Neural cell (in vitro differentiated cells): Measurements from ENCODE around the gene ZBP1. TPM values are rescaled to one million over a fixed set of nuclear protein-coding genes. Genes with fewer than 3 reads are reported as not detected.

ENCODE experiments used
- H2AFZ ChIP-seq: fragments of 200-600, 300-800 bp; sonication (generic), shearing (Covaris generic); 2 replicates; pipeline ENCODE4 v1.6.0; 2014; ENCODE audit warnings: low read depth, mild to moderate bottlenecking, antibody characterized with exemption, low read length, moderate library complexity
- H3F3A ChIP-seq: fragments of 200-600 bp; shearing (Covaris generic); 2 replicates; pipeline ENCODE4 v1.6.1; 2016; ENCODE audit warnings: mild to moderate bottlenecking, moderate library complexity, mixed read lengths, antibody characterized with exemption, low read length; ENCODE audit not compliant: insufficient read depth, poor library complexity, severe bottlenecking
- H3K27ac ChIP-seq: fragments of 200-600, 300-800 bp; sonication (generic), shearing (Covaris generic); 2 replicates; pipeline ENCODE4 v1.5.1; 2014; ENCODE audit warnings: mild to moderate bottlenecking, low read length, moderate library complexity
- H3K27me3 ChIP-seq: fragments of 300-800, 200-600 bp; sonication (generic), shearing (Covaris generic); 2 replicates; pipeline ENCODE4 v1.6.0; 2014; ENCODE audit warnings: mild to moderate bottlenecking, low read depth, low read length, moderate library complexity; ENCODE audit not compliant: insufficient read depth
- H3K36me3 ChIP-seq: fragments of 300-800, 200-600 bp; sonication (generic), shearing (Covaris generic); 2 replicates; pipeline ENCODE4 v1.5.1; 2014; ENCODE audit warnings: mild to moderate bottlenecking, antibody characterized with exemption, low read length, moderate library complexity; ENCODE audit not compliant: insufficient read depth
- H3K4me2 ChIP-seq: fragments of 300-800, 200-600 bp; sonication (generic), shearing (Covaris generic); 2 replicates; pipeline ENCODE4 v1.6.0; 2014; ENCODE audit warnings: mild to moderate bottlenecking, low read length
- H3K4me3 ChIP-seq: fragments of 300-800, 200-600 bp; sonication (generic), shearing (Covaris generic); 2 replicates; pipeline ENCODE4 v1.5.1; 2014; ENCODE audit warnings: mild to moderate bottlenecking, low read length, moderate library complexity
- H3K79me2 ChIP-seq: fragments of 200-600 bp; shearing (Covaris generic); replicated peaks from 2 replicates; pipeline ENCODE4 v1.6.0; 2014; ENCODE audit warnings: mild to moderate bottlenecking, low read length, moderate library complexity; ENCODE audit not compliant: insufficient read depth
- H3K9ac ChIP-seq: fragments of 300-800, 200-600 bp; sonication (generic), shearing (Covaris generic); 2 replicates; pipeline ENCODE4 v1.6.1; 2016; ENCODE audit warnings: mild to moderate bottlenecking, low read length, mixed read lengths
- H3K9me2 ChIP-seq: fragments of 200-600 bp; shearing (Covaris generic); 2 replicates; pipeline ENCODE4 v1.6.1; 2016; ENCODE audit warnings: mild to moderate bottlenecking, low read length, mixed read lengths; ENCODE audit not compliant: insufficient read depth
- H3K9me3 ChIP-seq: fragments of 200-600, 300-800 bp; sonication (generic), shearing (Covaris generic); 2 replicates; pipeline ENCODE4 v1.6.1; 2016; ENCODE audit warnings: mild to moderate bottlenecking, mixed run types, low read length, moderate library complexity, mixed read lengths
- H4K20me1 ChIP-seq: fragments of 200-600 bp; shearing (Covaris generic); 2 replicates; pipeline ENCODE4 v1.6.1; 2016; ENCODE audit warnings: mild to moderate bottlenecking, mixed run types; ENCODE audit not compliant: insufficient read depth
- EP300 ChIP-seq: fragments of 450-650 bp; conservative IDR thresholded peaks from 2 replicates; pipeline ENCODE4 v1.6.1; 2014; ENCODE audit warnings: antibody characterized with exemption, mild to moderate bottlenecking, moderate library complexity; ENCODE audit not compliant: poor library complexity, severe bottlenecking
- EZH2 ChIP-seq: fragments of 200-600, 300-800 bp; shearing (Covaris generic), sonication (generic); IDR thresholded peaks from 2 replicates; pipeline ENCODE4 v1.6.1; 2014; ENCODE audit warnings: antibody characterized with exemption, low read length, borderline replicate concordance, mild to moderate bottlenecking; ENCODE audit not compliant: insufficient read depth, poor library complexity, severe bottlenecking
- MXI1 ChIP-seq: fragments of 450-650 bp; conservative IDR thresholded peaks from 2 replicates; pipeline ENCODE4 v1.6.1; 2014; ENCODE audit warnings: antibody characterized with exemption, mild to moderate bottlenecking; ENCODE audit not compliant: poor library complexity, severe bottlenecking
- POLR2AphosphoS5 ChIP-seq: IDR thresholded peaks from 2 replicates; pipeline ENCODE4 v1.6.1; 2012
- RAD21 ChIP-seq: fragments of 450-650 bp; conservative IDR thresholded peaks from 2 replicates; pipeline ENCODE4 v1.6.1; 2014; ENCODE audit warnings: antibody characterized with exemption, mild to moderate bottlenecking, moderate library complexity
- REST ChIP-seq: IDR thresholded peaks from 2 replicates; pipeline ENCODE4 v1.6.1; 2012; ENCODE audit warnings: borderline replicate concordance
- SMC3 ChIP-seq: fragments of 450-650 bp; conservative IDR thresholded peaks from 2 replicates; pipeline ENCODE4 v1.6.1; 2014; ENCODE audit warnings: antibody characterized with exemption, mild to moderate bottlenecking, moderate library complexity; ENCODE audit not compliant: poor library complexity
- TAF1 ChIP-seq: IDR thresholded peaks from 2 replicates; pipeline ENCODE4 v1.6.1; 2012; ENCODE audit warnings: low read depth
- polyA plus RNA-seq: library from polyadenylated mRNA; depleted of rRNA; stranded (reverse); fragments of >200 nt; gene quantifications from 2 replicates; pipeline ENCODE4 v1.2.3, GENCODE V29; 2014
- TF ChIP-seq, protein P1 (sequence below): fragments of 450-650 bp; IDR thresholded peaks from 2 replicates; pipeline ENCODE4 v1.5.1; 2014; ENCODE audit warnings: antibody characterized with exemption, mild to moderate bottlenecking, moderate library complexity; ENCODE audit not compliant: poor library complexity, severe bottlenecking

ZBP1 gene
- polyA plus RNA-seq, 1 donor from 2014 or later: not detected

DNA sequence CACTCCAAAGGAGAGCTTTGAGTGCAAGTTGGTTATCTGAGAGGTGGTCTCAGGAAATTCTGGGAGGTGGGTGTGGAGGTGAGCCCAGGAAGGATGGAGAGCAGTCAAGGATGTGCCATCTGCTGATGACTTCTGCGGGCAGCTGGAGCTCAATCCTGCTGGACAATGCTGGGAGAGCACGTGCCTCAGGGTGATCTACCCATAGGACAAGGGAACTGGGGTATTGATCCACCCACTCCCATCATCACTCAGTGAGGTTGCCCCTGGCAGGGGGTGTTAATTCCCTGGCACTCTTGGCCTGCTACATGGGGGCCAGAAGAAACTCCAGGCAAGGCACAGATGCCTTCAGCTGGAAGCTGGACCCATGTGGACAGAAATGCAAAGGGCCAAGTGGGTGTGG, 7.1 kb upstream of the ZBP1 start:
- Histone ChIP-seq H3K9me2 (no peaks in the 10 kb centered on the region), H3K79me2 (no peaks in the 10 kb centered on the region), H3K9me3 (no peaks in the 10 kb centered on the region), H2AFZ (no peak overlapping the region), H3K27ac (no peak overlapping the region), H3K9ac (no peak overlapping the region), H4K20me1 (no peaks in the 10 kb centered on the region), H3K36me3 (no peaks in the 10 kb centered on the region), H3F3A (no peaks in the 10 kb centered on the region), H3K27me3 (no peaks in the 10 kb centered on the region), H3K4me3 (no peak overlapping the region), H3K4me2 (no peak overlapping the region)
- TF ChIP-seq POLR2AphosphoS5 (no peak), TAF1 (no peak), EZH2 (no peak), EP300 (no peak), MXI1 (no peak), SMC3 (no peak)
- TF ChIP-seq, protein P1, sequence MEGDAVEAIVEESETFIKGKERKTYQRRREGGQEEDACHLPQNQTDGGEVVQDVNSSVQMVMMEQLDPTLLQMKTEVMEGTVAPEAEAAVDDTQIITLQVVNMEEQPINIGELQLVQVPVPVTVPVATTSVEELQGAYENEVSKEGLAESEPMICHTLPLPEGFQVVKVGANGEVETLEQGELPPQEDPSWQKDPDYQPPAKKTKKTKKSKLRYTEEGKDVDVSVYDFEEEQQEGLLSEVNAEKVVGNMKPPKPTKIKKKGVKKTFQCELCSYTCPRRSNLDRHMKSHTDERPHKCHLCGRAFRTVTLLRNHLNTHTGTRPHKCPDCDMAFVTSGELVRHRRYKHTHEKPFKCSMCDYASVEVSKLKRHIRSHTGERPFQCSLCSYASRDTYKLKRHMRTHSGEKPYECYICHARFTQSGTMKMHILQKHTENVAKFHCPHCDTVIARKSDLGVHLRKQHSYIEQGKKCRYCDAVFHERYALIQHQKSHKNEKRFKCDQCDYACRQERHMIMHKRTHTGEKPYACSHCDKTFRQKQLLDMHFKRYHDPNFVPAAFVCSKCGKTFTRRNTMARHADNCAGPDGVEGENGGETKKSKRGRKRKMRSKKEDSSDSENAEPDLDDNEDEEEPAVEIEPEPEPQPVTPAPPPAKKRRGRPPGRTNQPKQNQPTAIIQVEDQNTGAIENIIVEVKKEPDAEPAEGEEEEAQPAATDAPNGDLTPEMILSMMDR: no peak

- Histone ChIP-seq H3K36me3 (no peaks in the 10 kb centered on the region), H3K9ac (no peak overlapping the region), H3K9me2 (no peaks in the 10 kb centered on the region), H3K79me2 (no peaks in the 10 kb centered on the region), H3F3A (no peaks in the 10 kb centered on the region), H3K4me3 (no peak overlapping the region), H3K4me2 (no peak overlapping the region), H4K20me1 (no peaks in the 10 kb centered on the region), H3K27me3 (no peaks in the 10 kb centered on the region), H3K9me3 (no peaks in the 10 kb centered on the region), H3K27ac (no peak overlapping the region), H2AFZ (no peak overlapping the region)
- TF ChIP-seq MXI1 (no peak), EZH2 (no peak), POLR2AphosphoS5 (no peak), SMC3 (no peak), REST (no peak), RAD21 (no peak), EP300 (no peak), TAF1 (no peak)
- TF ChIP-seq, protein P1: no peak
These were observed 5.8 kb upstream of the ZBP1 start for GRCh38 chr20:57625978-57626377.
